Nasal cavity respiratory epithelium epithelial cell of viscerocranial mucosa (primary cell): Measurements from ENCODE around the gene ADH7. TPM values are rescaled to one million over a fixed set of nuclear protein-coding genes. Genes with fewer than 3 reads are reported as not detected.

Experiments used
- total RNA-seq: library from RNA; depleted of rRNA; stranded (reverse); fragments of >200 nt; gene quantifications from 2 replicates; pipeline ENCODE4 v1.2.3, GENCODE V29; 2014

Gene ADH7
- 3.8 and 33.0 TPM in 2 replicates for total RNA-seq

GRCh38 chr4:99435154-99435553 lies at the start of gene ADH7:
Gene ADH7 (minus strand): TSS chr4:99435342. CDS start chr4:99435233, 109 bp downstream.

Other genes starting within 250 kb of the ADH7 start
- gene ADH6, start 216.1 kb downstream of the ADH7 start, total RNA-seq = not detected in 2 replicates
- gene ADH1A, start 144.4 kb downstream of the ADH7 start, total RNA-seq = not detected in 2 replicates
- not detected in 2 replicates for gene ADH1B, start 113.9 kb downstream of the ADH7 start, total RNA-seq
- gene ADH1C, start 82.6 kb downstream of the ADH7 start, total RNA-seq = 0.21 TPM in 1 of 2 replicates, not detected in the other
- not detected in 2 replicates for gene C4orf17, start 75.7 kb upstream of the ADH7 start, total RNA-seq
- 14.7 and 15.4 TPM in 2 replicates for gene TRMT10A, start 128.7 kb upstream of the ADH7 start, total RNA-seq
- under 0.01 and 0.21 TPM in 2 replicates for gene MTTP, start 139.5 kb upstream of the ADH7 start, total RNA-seq
- under 0.01 and 0.64 TPM in 2 replicates for gene C4orf54, start 222.5 kb upstream of the ADH7 start, total RNA-seq